Stomach smooth muscle (tissue), 2 donors: ENCODE data around the gene BLM.
A peak's percentile ranks its signal among the peaks of the same experiment; 100 is the strongest.
"Not testable (repeated sequence)": the region's sequence is repeated elsewhere in the genome, so short reads cannot be mapped to it uniquely, and the experiment has no call there.

Experiments used
- H3K27ac ChIP-seq: one replicate; pipeline ENCODE4 v1.7.0; 2013; ENCODE audit warnings: mild to moderate bottlenecking, low read length, inconsistent platforms
- H3K27me3 ChIP-seq, 2 donors: one replicate each; pipeline ENCODE4 v1.7.0; 2013; ENCODE audit warnings: low read length in 2 of 2; ENCODE audit not compliant: insufficient read depth in 2 of 2, control insufficient read depth in 1 of 2
- H3K36me3 ChIP-seq, 2 donors: one replicate each; pipeline ENCODE4 v1.7.0; 2013; ENCODE audit warnings: low read length in 2 of 2; ENCODE audit not compliant: control insufficient read depth in 2 of 2, insufficient read depth in 2 of 2
- H3K4me1 ChIP-seq: one replicate; pipeline ENCODE4 v1.7.0; 2013; ENCODE audit warnings: low read length; ENCODE audit not compliant: control insufficient read depth, insufficient read depth
- H3K4me3 ChIP-seq, 2 donors: one replicate each; pipeline ENCODE4 v1.7.0; 2013; ENCODE audit warnings: low read length in 2 of 2
- H3K9ac ChIP-seq, 2 donors: one replicate each; pipeline ENCODE4 v1.7.0; 2013; ENCODE audit warnings: low read length in 2 of 2, mild to moderate bottlenecking in 1 of 2
- H3K9me3 ChIP-seq, 2 donors: one replicate each; pipeline ENCODE4 v1.7.0; 2013; ENCODE audit warnings: low read length in 2 of 2; ENCODE audit not compliant: control insufficient read depth in 2 of 2
- donor health status: healthy.
- donor health status: Pancreatic carcinoma.

Gene BLM

DNA sequence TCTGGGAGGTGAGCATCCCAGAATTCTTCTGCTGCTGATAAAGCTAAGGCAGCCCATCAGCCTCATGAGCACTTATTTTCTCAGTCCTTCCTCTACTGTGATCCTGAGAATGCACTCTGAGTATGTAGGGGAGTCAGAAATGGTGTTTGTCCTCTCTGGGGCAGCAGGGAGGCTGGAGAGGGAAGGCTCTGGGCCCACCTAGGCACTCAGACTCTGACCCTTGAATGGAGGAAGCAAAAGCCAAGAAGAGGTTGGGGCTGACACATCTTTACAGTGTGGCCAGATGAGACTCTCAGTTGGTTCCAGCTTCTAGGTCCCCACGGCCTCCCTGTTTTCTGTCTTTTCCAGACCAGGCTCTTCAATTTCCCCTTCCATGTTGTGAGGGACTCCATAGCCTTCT, 36.1 kb upstream of the BLM start:
- Histone ChIP-seq H3K27ac (no peak overlapping the region), H3K9ac (peak overlapping the region in 1 of 2 donors; percentile 13), H3K4me3 (no peak overlapping the region), H3K9me3 (no peaks in the 10 kb centered on the region), H3K36me3 (no peaks in the 10 kb centered on the region), H3K27me3 (no peaks in the 10 kb centered on the region), H3K4me1 (peaks cover 11% of the 10 kb centered on the region)

DNA sequence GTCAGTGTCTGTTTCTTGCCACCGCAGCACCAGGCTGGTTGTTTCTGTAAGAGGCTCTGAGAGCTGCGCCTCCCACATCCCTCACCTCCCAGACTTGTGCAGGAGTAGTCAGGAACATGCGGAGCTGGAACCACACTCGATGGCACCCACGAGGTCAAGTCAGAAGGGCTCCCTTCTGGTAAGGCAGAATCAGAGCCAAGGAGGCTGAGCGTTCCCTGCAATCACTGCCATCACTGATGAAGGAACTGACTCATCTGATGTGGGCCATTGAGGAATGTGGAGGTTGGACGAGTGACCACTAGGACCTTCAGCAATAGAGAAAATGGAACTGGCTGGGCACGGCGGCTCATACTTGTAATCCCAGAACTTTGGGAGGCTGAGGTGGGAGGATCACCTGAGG, 35.7 kb upstream of the BLM start:
- H3K36me3 ChIP-seq, result no peaks in the 10 kb centered on the region

DNA sequence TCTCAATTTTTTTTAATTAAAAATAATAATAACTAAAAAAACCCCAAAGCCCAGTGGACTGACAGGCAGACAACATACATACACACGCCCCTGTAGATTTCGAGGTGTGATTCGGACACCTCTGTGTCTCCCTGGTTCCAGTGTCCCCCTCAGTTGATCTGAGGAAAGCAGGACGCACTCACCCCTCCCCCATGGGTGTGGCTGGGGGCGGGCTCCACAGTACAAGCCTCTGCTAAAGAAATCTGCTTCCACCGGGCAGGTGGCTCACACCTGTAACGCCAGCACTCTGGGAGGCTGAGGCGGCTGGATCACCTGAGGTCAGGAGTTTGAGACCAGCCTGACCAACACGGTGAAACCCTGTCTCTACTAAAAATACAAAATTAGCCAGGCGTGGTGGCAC, 33.8 kb upstream of the BLM start:
- H3K4me1 ChIP-seq, result peaks cover 11% of the 10 kb centered on the region
- H3K27ac ChIP-seq, result no peak overlapping the region
- no peak overlapping the region for H3K9ac ChIP-seq
- no peaks in the 10 kb centered on the region for H3K27me3 ChIP-seq
- no peaks in the 10 kb centered on the region for H3K36me3 ChIP-seq
- H3K4me3 ChIP-seq, result no peak overlapping the region
- no peaks in the 10 kb centered on the region for H3K9me3 ChIP-seq

More for the DNA sequence above, 35.7 kb upstream of the BLM start:
- Histone ChIP-seq H3K4me3 (no peak overlapping the region), H3K4me1 (peaks cover 11% of the 10 kb centered on the region), H3K27ac (no peak overlapping the region), H3K27me3 (no peaks in the 10 kb centered on the region), H3K9ac (no peak overlapping the region), H3K9me3 (no peaks in the 10 kb centered on the region)

DNA sequence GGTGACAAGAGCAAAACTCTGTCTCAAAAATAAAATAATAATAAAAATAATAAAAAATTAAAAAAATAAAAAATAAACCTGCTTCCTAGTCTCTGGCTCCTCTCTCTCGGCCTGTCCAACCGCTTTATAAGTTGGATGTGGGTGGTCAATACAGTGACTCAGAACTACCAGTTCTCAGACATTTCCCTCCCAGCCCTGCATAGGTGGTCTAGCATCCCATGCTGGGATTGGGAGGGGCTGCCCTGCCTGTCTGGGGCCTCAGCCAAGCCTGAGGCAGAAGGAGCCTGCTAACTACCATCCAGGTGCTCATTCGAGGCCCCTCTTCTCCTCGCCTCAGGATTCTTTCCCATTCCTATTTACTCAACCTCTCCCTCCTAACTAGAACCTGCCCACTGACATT, 33.3 kb upstream of the BLM start:
- no peak overlapping the region for H3K27ac ChIP-seq

DNA sequence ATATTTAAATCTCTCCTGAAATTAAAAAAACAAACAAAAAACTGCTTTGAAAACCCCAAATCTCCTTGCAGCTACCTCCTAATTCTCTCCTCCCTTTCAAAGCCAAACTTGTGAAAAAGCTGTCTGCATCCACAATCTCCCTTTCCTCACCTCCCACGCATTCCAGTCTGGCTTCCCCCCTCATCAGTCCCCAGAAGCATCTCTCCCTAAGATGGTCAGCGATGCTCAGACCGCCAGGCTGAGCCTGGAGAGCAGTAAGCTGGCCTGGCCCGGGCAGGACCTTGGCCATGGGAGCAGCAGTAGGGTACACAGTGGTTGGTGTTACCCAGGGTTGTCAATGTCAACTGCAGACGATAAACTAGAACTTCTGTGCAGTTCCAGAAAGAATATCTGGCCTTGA, 32.9 kb upstream of the BLM start:
- Histone ChIP-seq H3K27me3 (no peaks in the 10 kb centered on the region), H3K4me1 (peaks cover 11% of the 10 kb centered on the region), H3K9me3 (no peaks in the 10 kb centered on the region), H3K36me3 (no peaks in the 10 kb centered on the region), H3K9ac (no peak overlapping the region), H3K4me3 (no peak overlapping the region), H3K27ac (no peak overlapping the region)

More for the DNA sequence above, 33.3 kb upstream of the BLM start:
- peaks cover 11% of the 10 kb centered on the region for H3K4me1 ChIP-seq
- H3K4me3 ChIP-seq, result no peak overlapping the region
- H3K36me3 ChIP-seq, result no peaks in the 10 kb centered on the region
- no peak overlapping the region for H3K9ac ChIP-seq
- H3K27me3 ChIP-seq, result no peaks in the 10 kb centered on the region
- no peaks in the 10 kb centered on the region for H3K9me3 ChIP-seq

DNA sequence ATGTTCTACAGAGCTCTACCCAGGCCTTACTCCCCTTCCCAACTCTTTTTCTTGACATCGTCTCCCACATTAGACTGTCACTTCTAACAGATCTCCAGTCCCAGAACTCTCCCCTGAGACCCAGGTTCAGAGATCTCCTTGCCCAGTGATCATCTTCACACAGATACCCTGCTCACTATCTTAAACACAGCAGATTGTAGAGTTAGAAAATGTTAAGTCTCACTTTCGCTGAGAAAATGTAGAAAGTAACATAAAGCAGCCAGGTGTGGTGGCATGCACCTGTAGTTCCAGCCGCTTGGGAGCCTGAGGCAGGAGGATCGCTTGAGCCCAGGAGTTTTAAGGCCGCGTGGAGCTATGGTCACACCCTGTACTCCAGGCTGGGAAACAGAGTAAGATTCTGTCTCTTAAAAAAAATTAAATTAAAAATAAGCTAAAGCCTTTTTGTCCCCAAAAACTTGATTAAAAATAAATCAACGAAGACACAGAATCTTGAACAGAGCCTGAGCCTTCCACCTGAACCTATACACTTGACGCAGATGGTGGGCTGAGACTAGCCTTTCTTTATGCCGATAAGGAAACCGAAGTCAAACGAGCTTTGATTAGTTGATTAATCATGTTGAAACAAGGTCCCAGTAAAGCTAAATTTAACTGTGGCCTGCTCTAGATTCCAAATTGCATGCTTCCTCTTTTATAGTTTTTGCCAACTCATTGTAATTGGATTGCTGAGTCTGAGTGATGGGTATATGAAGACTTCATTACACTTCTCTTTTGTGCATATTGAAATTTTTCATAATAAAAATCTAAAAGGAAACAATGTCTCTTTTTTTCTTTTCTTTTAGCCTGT, 31.3 kb upstream of the BLM start:
- H3K9ac ChIP-seq, result no peak overlapping the region
- H3K4me3 ChIP-seq, result no peak overlapping the region
- no peak overlapping the region for H3K27ac ChIP-seq
- no peaks in the 10 kb centered on the region for H3K36me3 ChIP-seq
- peaks cover 4% of the 10 kb centered on the region for H3K4me1 ChIP-seq
- no peaks in the 10 kb centered on the region for H3K27me3 ChIP-seq
- H3K9me3 ChIP-seq, result no peaks in the 10 kb centered on the region

DNA sequence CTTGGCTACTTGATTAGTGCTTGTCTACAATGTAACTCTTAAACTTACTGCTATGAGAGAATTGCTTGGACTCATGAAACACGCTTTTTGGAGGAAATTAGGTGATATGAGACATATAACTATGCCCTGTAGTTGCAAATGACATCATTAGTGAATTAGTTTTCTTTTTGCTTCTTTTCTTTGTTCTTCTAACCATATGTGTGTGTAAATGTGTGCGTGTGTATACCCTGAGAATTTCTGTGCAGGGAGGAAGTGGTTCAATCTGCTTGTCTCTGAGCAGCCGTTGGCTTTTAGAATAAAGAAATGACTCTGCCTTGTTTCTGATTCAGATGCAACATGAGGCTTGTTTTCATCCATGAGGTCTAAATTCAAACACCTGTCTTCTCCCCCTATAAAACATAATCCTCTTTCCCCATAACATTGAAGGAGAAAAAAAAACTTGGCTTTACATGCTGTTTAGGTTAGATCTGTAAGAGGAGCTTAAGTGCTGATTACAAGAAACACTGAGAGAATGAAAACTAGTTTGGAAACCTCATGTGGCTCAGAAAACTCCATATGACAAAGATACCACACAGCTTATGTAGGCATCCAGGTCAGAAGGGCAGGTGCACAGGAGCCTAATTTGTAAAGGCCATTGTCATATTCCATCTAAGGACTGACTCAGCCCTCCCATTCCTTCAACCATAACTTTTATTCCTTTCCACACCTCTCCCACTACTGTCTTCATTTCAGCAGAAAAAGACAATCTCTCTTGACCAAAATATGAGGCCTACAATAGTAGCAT, 30.5 kb upstream of the BLM start:
- H3K4me1 ChIP-seq, result no peaks in the 10 kb centered on the region
- no peak overlapping the region for H3K4me3 ChIP-seq
- no peak overlapping the region for H3K9ac ChIP-seq
- H3K36me3 ChIP-seq, result no peaks in the 10 kb centered on the region
- no peaks in the 10 kb centered on the region for H3K9me3 ChIP-seq
- no peak overlapping the region for H3K27ac ChIP-seq
- no peaks in the 10 kb centered on the region for H3K27me3 ChIP-seq

DNA sequence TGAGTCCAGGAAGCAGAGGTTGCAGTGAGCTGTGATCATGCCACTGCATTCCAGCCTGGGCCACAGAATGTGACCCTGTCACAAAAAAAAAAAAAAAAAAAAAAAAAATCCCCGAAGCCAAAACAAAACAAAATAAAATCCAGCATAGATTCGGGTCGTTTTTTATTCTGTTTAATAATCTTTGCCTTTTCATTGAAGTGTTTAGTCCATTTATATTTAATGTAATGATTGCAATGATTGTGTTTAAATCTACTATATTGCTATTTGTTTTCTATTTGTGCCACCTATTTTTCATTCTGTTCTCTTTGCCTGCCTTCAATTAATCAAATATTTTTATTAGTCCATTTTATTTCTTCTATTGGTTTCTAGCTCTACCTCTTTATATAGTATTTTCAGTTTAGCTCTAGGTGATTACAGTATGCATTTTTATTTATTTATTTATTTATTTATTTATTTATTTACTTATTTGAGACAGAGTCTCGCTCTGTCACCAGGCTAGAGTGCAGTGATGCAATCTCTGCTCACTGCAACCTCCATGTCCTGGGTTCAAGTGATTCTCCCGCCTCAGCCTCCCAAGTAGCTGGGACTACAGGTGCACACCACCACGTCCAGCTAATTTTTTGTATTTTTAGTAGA, 27.7 kb upstream of the BLM start:
- not testable (repeated sequence) for H3K36me3 ChIP-seq, H3K4me3 ChIP-seq, H3K27ac ChIP-seq, H3K9me3 ChIP-seq, H3K9ac ChIP-seq, H3K27me3 ChIP-seq, H3K4me1 ChIP-seq

DNA sequence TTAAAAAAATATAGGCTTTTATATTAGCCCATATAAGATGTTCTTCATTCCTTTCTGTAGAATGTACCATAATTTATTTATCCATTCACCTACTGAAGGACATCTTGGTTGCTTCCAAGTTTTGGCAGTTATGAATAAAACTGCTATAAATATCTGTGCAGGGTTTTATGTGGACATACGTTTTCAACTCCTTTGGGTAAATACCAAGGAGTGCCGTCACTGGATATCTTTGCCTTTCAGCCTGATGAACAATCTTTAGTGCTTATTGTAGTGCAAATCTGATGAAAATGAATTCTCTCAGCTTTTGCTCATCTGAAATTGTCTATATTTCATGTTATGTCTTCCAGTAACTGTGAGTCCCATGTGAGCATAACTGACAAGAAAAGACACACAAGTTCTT, 26.6 kb upstream of the BLM start:
- H3K27me3 ChIP-seq, result no peaks in the 10 kb centered on the region
- no peaks in the 10 kb centered on the region for H3K9me3 ChIP-seq
- H3K36me3 ChIP-seq, result no peaks in the 10 kb centered on the region
- H3K27ac ChIP-seq, result no peak overlapping the region
- H3K9ac ChIP-seq, result no peak overlapping the region
- H3K4me1 ChIP-seq, result no peaks in the 10 kb centered on the region
- H3K4me3 ChIP-seq, result no peak overlapping the region

DNA sequence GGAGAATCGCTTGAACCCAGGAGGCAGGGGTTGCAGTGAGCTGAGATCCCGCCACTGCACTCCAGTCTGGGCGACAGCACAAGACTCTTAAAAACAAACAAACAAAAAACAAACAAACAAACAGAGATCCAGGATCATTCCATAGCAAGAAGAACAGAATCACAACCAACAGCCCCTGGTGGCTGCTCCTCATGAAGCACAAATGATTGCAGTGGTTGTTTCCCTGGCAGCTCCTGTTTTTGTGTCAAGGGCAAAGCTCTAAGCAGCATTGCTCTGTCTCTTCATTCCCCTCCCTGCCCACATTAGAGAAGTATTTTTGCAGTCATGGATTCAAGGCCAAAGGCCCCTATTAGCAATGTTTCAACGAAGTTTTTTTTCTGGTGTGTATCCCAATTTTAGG, 25.8 kb upstream of the BLM start:
- no peak overlapping the region for H3K9ac ChIP-seq
- no peaks in the 10 kb centered on the region for H3K4me1 ChIP-seq
- H3K36me3 ChIP-seq, result no peaks in the 10 kb centered on the region
- no peaks in the 10 kb centered on the region for H3K27me3 ChIP-seq
- no peak overlapping the region for H3K4me3 ChIP-seq
- H3K9me3 ChIP-seq, result no peaks in the 10 kb centered on the region
- no peak overlapping the region for H3K27ac ChIP-seq
